Femur (tissue), 1 donor: ENCODE data around the gene FEN1.

ENCODE experiments used
- DNase-seq: peaks from one replicate; pipeline ENCODE4 v3.0.0-alpha.2; 2017

FEN1 gene

DNA sequence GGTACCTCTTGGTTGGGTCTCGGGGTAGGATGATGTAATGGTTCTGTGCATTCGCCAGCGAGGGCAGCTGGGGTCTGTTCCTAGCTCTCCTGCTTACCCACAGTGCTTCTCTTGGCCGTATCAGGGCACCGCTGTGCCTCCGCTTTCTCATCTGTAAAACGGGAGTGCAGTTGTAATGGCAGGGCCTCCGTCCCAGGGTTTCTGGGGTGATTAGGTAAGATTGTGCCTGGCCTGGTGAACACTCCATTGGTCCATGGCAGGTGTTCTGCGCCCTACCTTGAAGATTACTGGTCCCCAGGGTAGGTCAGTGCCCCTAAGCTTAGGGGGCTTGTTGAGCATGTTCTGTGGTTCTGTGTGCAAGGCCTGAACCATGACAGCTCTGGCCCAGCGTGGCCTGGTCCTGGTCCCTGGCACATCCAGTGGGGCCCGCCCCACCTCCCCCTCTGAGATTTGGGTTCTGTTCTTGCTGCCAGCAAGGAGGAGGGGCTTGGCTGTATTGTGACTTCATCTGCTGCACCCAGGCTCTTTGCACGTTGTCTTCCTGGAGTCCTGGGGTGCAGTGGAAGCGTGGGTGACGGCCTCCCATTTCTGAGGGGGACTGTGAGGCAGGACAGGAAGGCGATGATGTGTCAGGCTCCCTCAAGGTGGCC lies 35.4 kb upstream of the FEN1 start:
- no peak for DNase-seq

DNA sequence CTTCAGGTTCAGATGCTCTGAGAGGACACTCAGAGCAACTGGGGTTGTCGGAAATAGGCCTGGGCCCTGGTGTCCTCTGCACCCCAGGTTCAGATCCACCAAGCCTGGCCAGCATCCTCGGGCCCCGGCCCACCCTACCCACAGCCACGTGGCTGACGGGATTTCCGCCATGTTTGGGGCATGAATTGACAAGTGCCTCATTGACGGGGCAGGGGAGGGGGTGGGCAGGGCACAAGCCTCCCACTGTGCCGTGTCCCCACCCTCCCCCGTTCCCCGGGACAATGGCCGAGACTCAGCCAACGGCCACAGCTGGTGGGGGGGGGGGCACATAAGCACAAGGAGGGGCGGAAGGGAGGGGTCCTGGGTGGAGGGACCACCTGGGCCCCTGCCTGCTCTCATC lies 31.8 kb upstream of the FEN1 start:
- no peak for DNase-seq

DNA sequence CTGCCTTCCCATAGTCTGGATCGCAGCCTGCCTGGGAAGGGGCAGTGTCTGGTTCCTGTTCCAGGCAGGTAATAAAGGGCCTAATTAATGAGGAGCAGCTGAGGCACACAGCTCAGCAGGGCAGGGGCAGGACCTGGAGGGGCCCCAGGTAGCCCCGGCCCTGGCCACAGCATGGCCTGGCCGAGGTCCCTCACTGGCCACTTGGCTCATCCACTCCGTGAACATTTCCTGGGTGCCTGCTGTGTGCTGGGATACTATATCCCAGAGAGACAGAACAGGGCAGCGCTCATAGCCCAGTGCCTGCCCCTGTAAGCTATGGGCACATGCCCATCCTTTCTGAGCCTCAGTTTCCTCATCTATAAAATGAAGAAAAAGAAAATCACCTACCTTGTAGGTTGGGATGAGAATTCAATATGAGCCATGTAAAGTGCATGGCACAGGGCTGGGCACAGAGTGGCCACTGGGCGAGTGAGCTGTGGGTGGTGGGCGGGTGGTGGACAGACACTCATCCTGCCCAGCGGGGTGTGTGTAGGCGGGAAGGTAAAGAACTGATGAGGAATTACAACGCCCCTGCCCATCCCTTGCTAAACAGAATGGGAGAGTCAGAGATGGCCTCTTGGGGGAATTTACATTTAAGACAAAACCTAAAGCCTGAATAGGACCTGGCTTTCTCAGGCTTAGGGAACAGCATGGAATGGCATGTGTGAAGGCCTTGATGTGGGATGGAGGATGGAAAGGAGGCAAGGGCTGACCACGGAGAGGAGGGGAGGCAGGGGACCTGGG lies 31.1 kb upstream of the FEN1 start:
- no peak for DNase-seq

DNA sequence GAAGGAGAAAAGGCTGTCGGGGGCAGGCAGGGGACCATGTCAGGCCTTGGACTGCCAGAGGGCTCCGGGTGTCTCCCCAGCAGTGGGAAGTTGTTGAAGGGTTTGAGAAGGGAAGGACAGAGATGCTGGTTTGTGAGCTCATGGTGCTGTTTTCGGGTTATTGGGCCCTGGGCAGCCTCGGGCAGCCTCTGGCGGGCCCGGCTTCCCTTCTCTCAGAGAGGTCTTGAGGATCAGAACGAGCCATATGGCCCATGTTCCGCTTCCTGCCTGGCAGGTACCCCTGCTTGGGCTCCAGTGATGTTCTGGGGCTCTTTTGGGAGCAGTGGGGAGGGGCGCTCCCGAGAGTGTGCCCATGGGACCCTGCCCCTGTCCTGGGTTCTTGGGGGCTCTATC lies 30.5 kb upstream of the FEN1 start:
- DNase-seq: no peak

DNA sequence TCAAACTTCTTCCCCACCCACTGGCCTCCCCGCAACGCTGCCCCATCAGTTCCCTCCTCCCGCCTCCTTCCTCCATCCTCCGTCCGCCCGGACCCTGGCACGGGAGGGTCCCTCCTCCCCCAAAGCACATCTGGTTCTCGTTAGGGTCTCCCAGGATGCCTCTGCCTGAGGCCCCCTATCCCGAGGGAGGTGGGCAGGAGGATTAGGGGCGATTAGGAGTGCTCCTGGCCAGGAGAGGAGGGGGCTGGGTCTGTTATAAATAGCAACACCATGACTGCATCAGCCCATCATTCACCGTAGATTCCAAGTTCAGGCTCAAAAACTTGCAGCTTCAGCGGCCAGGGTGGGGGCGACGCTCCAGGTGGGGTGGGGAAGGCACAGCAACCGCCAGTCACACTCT lies 29.9 kb upstream of the FEN1 start:
- no peak for DNase-seq

DNA sequence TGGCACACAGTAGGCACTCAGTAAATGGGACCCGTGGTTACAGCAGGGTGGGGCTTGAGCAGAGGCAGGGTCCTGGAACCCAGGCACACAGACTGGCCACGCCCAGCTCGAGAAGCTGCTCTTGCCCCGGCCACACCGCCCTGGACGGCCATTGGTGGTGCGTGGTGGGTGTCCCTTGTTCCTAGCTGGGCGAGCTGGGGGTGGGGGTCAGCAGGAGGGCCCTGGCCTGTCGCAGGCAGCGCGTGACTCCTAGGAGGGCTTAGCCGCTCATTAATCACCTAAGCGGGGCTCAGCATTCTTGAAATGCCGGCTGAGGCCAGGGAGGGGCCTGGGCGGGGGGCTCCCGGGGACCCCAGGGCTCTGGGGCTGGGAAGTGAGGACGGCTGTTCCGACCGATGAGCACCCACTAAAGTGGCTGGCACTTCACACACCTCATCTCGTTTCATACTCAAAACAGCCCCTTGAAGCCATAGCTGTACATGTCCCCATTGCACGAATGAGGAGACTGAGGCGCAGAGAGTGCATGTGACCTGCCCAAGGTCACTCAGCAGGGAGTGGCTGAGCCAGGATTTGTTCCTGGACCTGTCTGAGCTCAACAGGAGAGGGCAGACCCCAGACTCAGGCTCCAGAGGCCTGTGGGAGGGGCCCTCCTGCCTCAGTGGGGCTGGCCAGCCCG lies 28.6 kb upstream of the FEN1 start:
- DNase-seq: no peak

- DNase-seq: no peak
Observed at GRCh38 chr11:61764606-61765260, 28.0 kb upstream of the FEN1 start.

DNA sequence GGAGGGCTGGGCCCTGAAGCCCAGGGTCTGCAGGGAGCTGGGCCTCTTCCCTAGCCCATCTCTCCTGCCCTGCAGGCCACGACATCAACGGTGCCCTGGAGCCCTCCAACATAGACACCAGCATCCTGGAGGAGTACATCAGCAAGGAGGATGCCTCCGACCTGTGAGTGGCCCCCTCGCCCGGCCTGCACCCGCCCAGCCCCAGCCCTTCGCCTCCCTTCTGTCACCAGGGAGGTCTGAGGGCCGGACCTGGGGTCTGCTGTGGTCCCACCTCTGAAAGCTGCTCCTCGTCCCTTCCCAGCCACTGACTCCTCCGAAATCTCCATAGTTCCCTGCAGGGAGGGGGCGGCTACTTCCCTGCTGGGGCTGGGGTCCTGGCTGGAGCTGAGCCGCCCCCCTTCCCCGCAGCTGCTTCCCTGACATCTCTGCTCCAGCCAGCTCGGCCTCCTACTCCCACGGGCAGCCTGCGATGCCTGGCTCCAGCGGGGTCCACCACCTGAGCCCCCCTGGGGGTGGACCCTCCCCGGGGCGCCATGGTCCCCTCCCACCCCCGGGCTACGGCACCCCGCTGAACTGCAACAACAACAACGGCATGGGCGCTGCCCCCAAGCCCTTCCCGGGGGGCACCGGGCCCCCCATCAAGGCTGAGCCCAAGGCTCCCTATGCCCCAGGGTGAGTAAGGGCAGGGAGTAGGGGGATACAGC lies 27.0 kb upstream of the FEN1 start:
- DNase-seq: no peak

DNA sequence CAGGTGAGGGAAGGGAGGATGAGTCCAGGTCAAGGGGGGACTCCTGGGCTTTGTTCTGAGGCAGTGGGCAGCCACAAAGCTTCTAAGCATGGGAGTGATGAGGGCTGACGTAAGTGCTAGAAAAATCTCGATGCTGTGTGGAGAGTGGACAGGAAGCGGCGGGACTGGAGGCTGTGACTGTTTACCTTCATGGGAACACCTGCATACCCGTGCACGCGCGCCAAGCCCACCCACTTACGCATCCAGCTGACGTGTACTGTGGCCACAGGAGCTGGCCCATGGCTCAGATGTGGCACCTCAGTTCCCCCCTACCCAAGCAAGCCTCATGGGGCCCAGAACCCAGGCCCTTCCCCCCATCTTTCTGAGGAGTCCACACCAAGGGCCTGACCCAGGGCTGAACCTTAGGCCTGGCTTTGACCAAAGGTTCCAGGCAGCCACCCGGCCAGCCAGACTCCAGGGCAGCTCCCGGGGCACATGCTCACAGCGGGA lies 26.3 kb upstream of the FEN1 start:
- no peak for DNase-seq

GRCh38 chr11:61768376-61769076 lies 24.2 kb upstream of the FEN1 start:
- DNase-seq: no peak

DNA sequence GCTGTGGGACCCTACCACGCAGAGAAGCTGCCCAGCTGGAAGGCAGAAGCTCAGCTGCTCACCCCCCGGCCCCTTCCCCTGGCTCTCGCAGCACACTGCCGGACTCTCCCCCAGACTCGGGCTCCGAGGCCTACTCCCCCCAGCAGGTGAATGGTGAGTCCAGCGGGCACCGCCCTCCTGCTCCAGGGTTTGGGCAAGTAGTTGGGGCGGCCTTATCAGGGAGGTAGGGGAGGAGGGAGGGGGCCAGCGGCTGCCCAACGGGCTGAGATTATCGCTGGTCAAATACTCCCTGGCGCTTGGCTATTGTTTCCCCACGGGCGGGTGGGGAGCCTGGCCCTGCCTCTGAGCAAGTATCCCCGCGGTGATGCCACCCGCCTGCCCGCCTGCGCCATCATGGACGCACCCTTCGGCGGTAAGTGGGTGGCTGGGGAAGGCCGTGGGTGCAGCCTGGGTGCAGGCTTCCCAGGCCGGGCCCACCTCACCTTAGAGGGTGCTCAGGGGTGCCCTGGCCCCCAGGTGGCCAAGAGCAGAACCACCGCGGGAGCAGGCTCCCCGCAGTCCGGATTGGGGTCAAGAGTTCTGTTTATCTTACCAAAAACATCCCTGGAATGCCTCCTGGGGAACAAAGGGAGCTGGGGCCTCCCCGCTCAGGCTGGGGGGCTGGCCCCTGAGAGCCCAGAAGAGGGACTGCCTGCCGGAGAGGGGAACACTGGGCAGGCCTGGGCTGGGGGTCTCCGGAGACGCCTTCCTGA lies 23.4 kb upstream of the FEN1 start:
- DNase-seq: no peak

DNA sequence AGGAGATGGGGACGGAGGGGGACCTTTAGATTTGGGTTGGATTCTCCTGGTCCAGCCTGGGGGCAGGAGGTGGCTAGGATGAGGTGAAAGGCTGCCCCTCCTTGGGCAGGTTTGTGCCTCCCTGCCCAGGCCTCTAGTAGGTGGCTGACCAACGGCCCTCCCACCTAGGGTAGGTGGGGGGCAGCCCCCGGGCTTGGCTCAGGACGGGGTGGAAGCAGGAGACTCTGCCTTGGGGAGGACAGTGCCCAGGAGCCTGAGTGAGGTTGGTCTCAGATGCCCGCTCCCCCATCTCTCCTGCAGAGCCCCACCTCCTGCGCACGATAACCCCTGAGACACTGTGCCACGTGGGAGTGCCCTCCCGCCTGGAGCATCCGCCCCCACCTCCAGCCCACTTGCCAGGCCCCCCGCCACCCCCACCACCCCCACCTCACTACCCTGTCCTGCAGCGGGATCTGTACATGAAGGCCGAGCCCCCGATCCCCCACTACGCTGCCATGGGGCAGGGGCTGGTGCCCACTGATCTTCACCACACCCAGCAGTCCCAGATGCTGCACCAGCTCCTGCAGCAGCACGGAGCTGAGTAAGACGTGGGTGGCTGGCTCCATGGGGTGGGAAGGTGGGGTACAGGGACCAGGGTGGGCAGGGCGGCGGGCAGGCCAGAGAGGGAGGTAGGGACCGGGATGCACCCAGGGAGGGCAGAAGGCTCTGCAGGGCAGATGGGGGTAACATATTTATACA lies 22.6 kb upstream of the FEN1 start:
- DNase-seq: no peak

DNA sequence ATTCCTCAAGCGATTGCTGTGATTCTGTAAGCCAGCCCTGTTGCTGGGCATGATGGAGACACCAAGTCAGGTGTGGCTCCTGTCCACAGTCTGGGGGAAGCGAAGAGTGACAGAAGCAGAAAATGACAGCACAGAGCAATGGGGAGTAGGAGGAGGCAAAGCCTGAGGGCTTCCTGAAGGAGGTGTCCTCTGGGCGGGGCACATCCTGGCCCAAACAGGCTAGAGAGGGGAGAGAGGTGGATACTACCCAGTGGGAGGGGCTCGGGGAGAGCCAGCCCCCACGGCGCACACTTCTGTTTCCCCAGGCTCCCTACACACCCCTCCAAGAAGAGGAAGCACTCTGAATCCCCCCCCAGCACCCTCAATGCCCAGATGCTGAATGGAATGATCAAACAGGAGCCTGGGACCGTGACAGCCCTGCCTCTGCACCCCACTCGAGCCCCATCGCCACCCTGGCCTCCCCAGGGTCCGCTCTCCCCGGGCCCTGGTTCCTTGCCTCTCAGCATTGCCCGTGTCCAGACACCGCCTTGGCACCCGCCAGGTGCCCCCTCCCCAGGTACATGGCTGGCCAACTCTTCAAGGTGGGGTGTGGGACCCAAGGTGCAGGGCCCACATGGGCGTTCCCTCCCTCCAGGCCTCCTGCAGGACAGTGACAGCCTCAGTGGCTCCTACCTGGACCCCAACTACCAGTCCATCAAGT lies 21.4 kb upstream of the FEN1 start:
- DNase-seq: no peak

- no peak for DNase-seq
Observed at GRCh38 chr11:61771985-61772455, 20.7 kb upstream of the FEN1 start.

- DNase-seq: no peak
Observed at GRCh38 chr11:61773356-61773755, 19.4 kb upstream of the FEN1 start.

DNA sequence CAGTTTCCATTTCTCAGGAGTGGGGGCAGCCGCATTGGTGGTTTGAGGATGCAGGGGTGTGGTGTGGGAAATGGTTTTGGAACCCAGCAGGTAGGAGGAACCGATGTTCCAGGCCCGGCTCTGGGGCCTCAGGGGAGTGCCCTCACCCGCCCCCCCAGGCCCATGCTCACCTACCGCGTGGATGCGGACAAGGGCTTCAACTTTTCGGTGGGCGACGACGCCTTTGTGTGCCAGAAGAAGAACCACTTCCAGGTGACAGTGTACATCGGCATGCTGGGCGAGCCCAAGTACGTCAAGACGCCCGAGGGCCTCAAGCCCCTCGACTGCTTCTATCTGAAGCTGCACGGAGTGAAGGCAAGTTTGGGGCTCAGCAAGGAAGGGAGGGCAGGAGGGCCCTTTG lies 18.9 kb upstream of the FEN1 start:
- no peak for DNase-seq

- DNase-seq: no peak
Observed at GRCh38 chr11:61774411-61774810, 18.3 kb upstream of the FEN1 start.

- DNase-seq: no peak
Observed at GRCh38 chr11:61775106-61775505, 17.6 kb upstream of the FEN1 start.

DNA sequence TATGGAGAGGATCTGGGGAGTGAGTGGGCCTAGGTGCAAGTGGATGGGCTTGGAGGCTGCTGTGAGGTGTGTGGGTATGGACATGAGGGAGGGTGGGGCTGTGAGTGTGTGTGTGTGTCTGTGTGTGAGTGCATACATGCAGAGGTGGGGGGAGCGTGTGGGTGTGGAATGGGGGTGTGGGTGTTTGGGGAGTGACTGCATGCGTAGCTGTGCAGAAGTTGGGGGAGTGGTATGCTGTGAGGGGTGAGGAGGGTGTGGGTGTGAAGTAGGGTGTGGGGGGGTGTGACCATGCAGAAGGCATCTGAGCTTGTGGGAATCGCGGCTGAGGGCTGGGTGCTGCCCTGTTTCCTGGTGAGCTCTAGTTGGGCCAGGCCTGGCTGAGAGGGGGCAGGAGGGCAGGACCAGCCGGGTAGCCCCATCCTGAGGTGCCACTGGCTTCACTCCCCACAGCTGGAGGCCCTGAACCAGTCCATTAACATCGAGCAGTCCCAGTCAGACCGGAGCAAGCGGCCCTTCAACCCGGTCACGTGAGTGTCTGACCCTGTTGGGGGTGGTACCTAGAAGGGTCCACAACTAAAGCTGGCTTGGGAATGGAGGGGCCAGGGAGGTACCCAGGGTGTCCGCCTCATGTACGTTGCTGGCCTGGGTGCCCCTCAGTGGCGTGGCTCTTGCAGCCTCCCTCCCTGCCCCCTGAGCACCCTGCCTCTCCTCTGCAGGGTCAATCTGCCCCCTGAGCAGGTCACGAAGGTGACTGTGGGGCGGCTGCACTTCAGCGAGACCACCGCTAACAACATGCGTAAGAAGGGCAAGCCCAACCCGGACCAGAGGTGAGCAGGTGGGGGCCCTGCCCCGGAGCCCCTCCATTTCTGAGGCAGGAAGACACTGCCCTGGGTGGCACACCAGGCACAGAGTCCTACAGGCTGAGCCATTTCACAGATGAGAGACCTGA lies 16.8 kb upstream of the FEN1 start:
- no peak for DNase-seq
